ENCODE data around the gene UPK3BL2. TPM values are rescaled to one million over a fixed set of nuclear protein-coding genes. Genes with fewer than 3 reads are reported as not detected.
"Not testable (repeated sequence)": the region's sequence is repeated elsewhere in the genome, so short reads cannot be mapped to it uniquely, and the experiment has no call there.

The UPK3BL2 gene
- total RNA-seq, 1 donor from 2014 or later, result 19.2 TPM

DNA sequence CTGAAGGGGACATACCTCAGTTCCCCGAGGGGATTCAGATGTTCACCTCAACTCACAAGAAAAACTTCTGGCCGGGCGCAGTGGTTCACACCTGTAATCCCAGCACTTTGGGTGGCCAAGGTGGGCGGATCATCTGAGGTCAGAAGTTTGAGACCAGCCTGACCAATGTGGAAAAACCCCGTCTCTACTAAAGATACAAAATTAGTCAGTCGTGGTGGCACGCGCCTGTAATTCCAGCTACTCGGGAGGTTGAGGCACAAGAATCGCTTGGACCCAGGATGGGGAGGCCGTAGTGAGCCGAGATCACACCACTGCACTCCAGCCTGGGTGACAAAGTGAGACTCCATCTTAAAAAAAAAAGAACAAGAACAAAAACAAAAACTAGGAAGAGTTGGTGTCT is 1.8 kb upstream of the UPK3BL2 start:
- H3K9me3 Mint-ChIP-seq; intact Hi-C loops (cut with micrococcal nuclease); H3K4me3 Mint-ChIP-seq; H3K4me1 Mint-ChIP-seq; H3K27me3 Mint-ChIP-seq; H3K27ac Mint-ChIP-seq; H3K36me3 Mint-ChIP-seq (ENCODE audit: low read depth): not testable (repeated sequence)
- DNase-seq, result peak; percentile 3

DNA sequence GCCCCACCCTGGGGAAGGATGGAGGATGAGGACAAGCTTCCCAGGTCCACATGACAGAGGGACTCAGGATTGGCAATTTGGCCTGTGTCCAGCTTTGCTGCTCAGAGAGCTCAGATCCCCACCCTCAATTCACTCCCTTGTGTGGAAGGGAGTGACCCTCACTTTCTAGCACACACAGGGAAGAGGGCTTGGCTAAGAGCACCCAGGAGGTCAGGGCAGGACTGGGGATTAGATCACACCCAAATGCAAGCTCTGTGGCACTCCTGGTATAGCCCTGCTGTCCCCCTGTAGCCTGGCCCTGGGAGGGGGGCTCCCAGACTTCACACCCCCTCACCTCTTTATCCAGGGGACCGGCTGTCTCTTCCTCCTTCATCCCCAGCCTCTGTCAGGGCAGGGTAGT is 876 bp upstream of the UPK3BL2 start:
- H3K4me3 Mint-ChIP-seq; H3K27me3 Mint-ChIP-seq; H3K27ac Mint-ChIP-seq; H3K9me3 Mint-ChIP-seq; intact Hi-C loops (cut with micrococcal nuclease); H3K36me3 Mint-ChIP-seq (ENCODE audit: low read depth); H3K4me1 Mint-ChIP-seq; DNase-seq: not testable (repeated sequence)

DNA sequence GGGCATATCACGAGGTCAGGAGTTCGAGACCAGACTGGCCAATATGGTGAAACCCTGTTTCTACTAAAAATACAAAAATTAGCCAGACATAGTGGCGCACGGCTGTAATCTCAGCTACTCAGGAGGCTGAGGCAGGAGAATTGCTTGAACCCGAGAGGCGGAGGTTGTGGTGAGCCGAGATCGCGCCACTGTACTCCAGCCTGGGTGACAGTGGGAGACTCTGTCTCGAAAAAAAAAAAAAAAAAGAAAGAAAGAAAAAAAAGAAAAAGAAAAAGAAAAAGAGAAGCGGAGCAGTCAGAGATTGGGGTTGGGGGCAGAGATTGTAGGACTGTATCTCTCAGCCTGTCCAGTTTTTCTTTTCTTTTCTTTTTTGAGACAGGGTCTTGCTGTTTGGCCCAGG is 725 bp downstream of the UPK3BL2 start:
- not testable (repeated sequence) for H3K4me3 Mint-ChIP-seq
- DNase-seq, result peak; percentile 43

DNA sequence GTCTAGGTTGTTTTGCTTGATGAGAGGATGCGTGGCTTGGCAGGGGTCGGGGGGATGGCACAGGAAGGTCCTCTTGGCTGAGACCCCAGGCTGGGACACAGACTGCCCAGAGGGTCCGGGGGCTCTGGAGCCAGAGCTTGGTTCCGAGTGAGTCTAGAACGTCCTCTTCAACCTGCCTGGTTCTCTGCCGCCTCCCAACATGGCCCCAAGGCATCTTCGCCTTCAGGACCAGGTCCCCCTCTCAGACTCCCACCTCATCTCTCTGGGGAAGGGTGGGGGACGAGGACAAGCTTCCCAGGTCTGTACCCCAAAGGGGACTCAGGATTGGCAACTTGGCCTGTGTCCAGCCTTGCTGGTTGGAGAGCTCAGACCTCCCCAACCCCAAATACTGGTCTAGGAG is 1.4 kb downstream of the UPK3BL2 start:
- H3K27ac Mint-ChIP-seq; H3K4me1 Mint-ChIP-seq; H3K36me3 Mint-ChIP-seq (ENCODE audit: low read depth); intact Hi-C loops (cut with micrococcal nuclease); H3K9me3 Mint-ChIP-seq; H3K27me3 Mint-ChIP-seq; H3K4me3 Mint-ChIP-seq: not testable (repeated sequence)
- DNase-seq, result peak; percentile 34

More for the DNA sequence above, 725 bp downstream of the UPK3BL2 start:
- intact Hi-C loops (cut with micrococcal nuclease); H3K9me3 Mint-ChIP-seq; H3K27ac Mint-ChIP-seq; H3K4me1 Mint-ChIP-seq; H3K36me3 Mint-ChIP-seq (ENCODE audit: low read depth); H3K27me3 Mint-ChIP-seq: not testable (repeated sequence)

DNA sequence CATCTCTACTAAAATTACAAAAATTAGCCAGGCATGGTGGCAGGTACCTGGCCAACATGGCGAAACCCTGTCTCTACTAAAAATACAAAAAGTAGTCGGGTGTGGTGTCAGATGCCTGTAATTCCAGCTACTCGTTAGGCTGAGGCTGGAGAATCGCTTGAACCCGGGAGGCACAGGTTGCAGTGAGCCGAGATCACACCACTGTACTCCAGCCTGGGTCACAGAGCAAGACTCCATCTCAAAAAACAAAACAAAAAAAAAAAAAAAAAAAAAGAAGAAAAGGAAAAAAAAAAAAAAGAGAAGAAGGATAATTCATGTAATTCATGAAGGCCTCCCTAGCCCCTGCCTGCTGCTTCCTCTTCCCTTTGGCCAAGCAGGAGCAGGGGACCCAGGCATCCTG is 2.9 kb downstream of the UPK3BL2 start:
- H3K36me3 Mint-ChIP-seq (ENCODE audit: low read depth); H3K27me3 Mint-ChIP-seq; H3K4me1 Mint-ChIP-seq; intact Hi-C loops (cut with micrococcal nuclease); H3K9me3 Mint-ChIP-seq; H3K4me3 Mint-ChIP-seq; H3K27ac Mint-ChIP-seq: not testable (repeated sequence)
- DNase-seq, result peak; percentile 29

DNA sequence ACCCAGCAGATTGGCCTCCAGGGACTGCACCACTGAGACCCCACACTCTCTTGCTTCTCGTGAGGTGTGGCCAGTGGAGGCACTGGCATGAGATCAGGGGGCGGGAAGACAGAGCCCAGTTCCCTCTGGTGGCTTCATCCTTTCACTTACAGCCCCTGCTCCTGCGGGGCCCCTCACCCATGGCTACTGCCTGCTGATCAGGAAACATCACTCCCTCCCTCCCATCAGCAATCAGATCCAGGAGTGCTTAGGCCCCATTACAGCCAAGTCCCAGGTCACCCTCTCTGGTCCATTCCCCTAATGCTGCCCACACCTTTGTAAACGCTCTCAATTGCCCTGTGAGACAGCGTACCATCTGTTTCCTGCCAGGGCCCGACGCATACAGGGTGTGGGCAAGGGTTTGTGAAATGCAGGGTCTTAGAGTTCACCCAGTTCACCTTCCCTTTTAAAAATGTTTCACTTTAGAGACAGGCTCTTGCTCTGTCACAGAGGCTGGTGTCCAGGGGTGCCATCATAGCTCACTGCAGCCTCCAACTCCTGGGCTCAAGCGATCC is 8.4 kb downstream of the UPK3BL2 start:
- H3K27me3 Mint-ChIP-seq; H3K4me3 Mint-ChIP-seq; H3K27ac Mint-ChIP-seq; intact Hi-C loops (cut with micrococcal nuclease); H3K9me3 Mint-ChIP-seq; H3K4me1 Mint-ChIP-seq; H3K36me3 Mint-ChIP-seq (ENCODE audit: low read depth): not testable (repeated sequence)
- DNase-seq, result peak; percentile 51

DNA sequence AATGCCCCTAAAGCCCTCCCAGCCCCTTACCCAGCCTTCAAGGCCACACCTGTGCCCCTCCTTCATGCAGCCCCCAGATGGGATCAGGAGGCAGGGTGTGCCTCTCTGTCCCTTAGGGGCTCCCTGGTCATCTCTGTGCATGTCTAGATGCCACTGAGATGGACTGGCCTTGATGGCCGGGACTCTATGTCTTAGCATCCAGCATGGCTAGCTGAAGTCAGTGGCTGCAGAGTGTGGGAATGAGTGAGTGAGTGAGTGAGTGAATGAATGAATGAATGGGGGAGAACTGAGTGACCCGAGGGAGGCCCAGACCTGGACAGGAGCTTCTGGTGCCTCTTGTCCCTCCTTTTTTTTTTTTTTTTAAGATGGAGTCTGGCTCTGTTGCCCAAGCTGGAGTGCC is 11.4 kb downstream of the UPK3BL2 start:
- intact Hi-C loops (cut with micrococcal nuclease); H3K9me3 Mint-ChIP-seq; H3K4me3 Mint-ChIP-seq; H3K4me1 Mint-ChIP-seq; H3K27ac Mint-ChIP-seq; H3K36me3 Mint-ChIP-seq (ENCODE audit: low read depth); H3K27me3 Mint-ChIP-seq: not testable (repeated sequence)
- DNase-seq, result peak; percentile 47

DNA sequence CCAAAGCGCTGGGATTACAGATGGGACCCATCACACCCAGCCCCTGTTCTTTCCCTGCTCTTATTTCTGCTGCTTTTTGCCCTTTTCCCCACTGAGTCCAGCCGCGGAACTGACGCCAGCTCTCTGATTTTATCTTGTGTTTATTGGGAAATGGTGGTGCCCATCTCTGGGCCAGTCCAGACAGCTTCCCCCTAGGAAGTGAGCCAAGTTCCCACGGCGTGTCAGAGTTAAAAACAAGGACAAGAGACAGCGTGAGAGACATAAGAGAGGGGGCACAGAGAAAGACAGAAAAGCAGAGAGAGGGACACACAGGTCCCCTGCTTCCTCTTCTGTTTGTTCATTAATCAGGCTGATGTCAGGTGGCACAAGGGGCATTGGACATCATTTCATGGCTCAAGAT is 11.9 kb downstream of the UPK3BL2 start:
- intact Hi-C loops (cut with micrococcal nuclease); H3K36me3 Mint-ChIP-seq (ENCODE audit: low read depth); H3K27ac Mint-ChIP-seq; H3K27me3 Mint-ChIP-seq; H3K4me3 Mint-ChIP-seq; H3K4me1 Mint-ChIP-seq; H3K9me3 Mint-ChIP-seq: not testable (repeated sequence)
- peak; percentile 36 for DNase-seq

DNA sequence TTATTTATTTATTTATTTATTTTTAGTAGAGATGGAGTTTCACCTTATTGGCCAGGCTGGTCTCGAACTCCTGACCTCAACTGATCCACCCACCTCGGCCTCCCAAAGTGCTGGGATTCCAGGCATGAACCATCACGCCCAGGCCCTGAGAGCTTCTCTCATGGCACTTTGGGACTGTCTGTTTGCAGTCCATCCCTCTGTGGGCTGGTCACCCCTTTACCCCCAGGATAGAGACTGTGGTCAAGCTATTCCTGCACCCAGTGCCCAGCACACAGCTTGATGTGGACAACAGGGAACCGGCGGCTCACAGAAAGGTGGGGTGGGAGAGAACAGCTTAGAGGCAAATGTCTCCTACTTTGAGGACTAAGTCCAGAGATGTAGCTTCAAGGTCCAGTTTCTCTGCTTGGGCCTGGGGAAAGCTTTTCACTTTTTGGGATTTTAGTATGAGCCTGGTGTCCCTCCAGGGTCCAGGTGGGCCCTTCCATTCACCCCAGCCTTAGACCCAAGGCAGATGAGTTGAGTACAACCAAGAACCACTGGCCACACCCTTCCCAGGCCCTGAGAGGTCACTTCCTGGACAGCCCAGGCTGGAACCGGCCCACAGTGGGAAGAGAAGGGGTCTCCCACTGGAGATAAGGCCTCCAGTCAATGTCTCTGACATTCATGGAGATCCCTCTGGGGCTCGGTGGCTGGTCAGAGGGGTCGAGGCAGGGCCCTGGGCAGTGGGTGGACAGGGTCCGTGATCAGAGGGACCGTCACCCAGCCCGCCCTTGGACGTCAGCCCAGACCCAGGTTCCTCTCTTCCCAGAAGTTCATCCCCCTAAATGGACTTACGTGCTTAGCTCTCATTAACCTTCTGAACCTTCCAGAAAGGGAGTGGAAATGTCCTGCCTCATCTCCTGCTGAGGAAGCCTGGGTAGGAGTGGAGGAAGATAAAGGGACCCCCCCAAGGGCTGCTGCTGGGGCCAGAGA is 15.4 kb downstream of the UPK3BL2 start:
- H3K27me3 Mint-ChIP-seq; H3K27ac Mint-ChIP-seq; H3K9me3 Mint-ChIP-seq; H3K36me3 Mint-ChIP-seq (ENCODE audit: low read depth); H3K4me3 Mint-ChIP-seq; H3K4me1 Mint-ChIP-seq; intact Hi-C loops (cut with micrococcal nuclease): not testable (repeated sequence)
- peak; percentile 53 for DNase-seq

DNA sequence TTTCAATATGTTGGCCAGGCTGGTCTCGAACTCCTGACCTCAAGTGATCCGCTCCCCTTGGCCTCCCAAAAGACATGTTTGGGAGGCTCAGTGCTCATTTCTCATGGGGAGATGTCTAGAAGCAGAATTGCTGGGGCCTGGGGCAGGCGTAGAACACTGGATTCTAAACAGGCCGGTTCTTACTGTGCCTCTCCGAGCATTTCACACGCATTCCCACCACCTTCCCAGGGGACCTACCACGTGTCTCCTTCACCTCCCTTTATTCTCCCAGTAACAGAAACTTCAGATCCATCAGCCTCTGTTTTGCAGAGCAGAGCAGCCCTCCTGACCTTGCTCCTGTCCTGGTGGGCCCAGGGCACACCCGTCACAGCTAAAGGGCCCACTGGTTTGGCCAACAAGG is 16.3 kb downstream of the UPK3BL2 start:
- H3K27ac Mint-ChIP-seq; H3K4me3 Mint-ChIP-seq; H3K4me1 Mint-ChIP-seq; H3K36me3 Mint-ChIP-seq (ENCODE audit: low read depth); H3K27me3 Mint-ChIP-seq; intact Hi-C loops (cut with micrococcal nuclease); H3K9me3 Mint-ChIP-seq: not testable (repeated sequence)
- peak; percentile 33 for DNase-seq

DNA sequence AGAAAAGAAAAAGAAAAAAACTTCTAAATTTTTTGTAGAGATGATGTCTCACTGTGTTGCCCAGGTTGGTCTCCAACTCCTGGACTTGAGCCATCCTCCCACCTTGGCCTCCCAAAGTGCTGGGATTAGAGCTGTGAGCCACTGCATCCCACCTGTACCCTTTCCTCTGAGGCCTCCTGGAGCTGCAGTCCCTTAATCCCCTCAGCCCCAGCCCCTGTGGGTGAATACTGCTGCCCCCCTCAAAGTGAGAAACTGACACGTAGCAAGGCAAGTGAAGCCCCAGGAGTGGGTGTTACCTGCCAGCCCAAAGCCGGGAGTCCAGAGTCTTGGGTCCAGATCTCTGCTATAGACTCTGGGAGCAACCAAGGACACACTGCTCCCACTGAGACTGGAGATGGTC is 18.7 kb downstream of the UPK3BL2 start:
- H3K4me1 Mint-ChIP-seq; H3K36me3 Mint-ChIP-seq (ENCODE audit: low read depth); H3K27ac Mint-ChIP-seq; H3K4me3 Mint-ChIP-seq; intact Hi-C loops (cut with micrococcal nuclease); H3K9me3 Mint-ChIP-seq; H3K27me3 Mint-ChIP-seq: not testable (repeated sequence)
- DNase-seq, result peak; percentile 54

DNA sequence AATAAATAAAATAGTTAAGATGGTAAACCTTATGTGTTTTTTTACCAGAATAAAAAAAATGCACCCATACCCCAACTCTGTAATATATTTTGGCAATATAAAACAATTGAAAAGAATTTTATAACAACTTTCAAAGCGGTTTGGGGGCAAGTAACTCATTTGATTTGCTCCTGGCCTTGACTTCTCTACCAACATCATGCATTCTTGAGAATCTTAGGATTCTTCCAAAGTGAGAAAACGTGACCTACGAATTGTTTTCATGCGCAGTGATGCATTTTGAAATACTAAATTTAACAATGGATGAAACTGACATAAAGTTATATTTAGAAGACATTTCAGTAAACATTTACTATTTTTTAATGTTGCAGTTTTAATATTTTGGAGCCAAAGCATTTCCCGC is 22.7 kb downstream of the UPK3BL2 start:
- H3K27ac Mint-ChIP-seq; H3K9me3 Mint-ChIP-seq; intact Hi-C loops (cut with micrococcal nuclease): not testable (repeated sequence)

DNA sequence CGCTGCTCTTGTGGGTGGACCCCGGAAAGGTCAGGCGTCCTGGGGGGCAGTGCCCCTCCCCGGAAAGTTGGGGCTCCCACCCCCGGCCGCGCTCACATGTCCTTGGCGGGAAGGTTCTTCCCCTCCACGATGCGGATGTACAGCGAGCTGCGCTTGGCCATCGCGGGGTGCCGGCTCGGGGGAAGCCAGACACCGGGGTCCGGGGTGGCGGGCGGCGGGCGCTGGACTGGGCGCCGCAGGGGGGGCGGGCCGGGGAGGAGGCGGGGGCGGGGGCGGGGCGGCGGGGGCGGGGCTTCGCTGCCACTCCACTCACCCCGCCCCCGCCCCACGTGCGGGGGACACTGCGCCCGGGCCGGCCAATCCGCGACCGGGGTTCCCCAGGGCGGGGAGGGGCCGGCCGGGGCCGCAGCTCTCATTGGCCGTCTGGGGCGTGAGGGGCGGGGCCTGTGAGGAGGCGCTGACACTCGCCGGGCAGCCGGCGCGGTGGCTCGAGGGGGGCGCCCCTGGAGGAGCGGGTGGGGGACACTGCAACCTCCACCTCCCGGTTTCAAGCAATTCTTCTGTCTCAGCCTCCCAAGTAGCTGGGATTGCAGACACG is 25.8 kb downstream of the UPK3BL2 start, which contains the start of gene RASA4B:
Gene RASA4B (minus strand): TSS at position 228 of the 598 bp plus-strand sequence. CDS start 67 bp downstream, at position 161.
- H3K27me3 Mint-ChIP-seq; intact Hi-C loops (cut with micrococcal nuclease); H3K4me1 Mint-ChIP-seq; H3K36me3 Mint-ChIP-seq (ENCODE audit: low read depth); H3K9me3 Mint-ChIP-seq; H3K27ac Mint-ChIP-seq: not testable (repeated sequence)
- DNase-seq, result peak; percentile 57
- peak within 1 kb of the TSS; percentile 53 for H3K4me3 Mint-ChIP-seq

More for the DNA sequence above, 22.7 kb downstream of the UPK3BL2 start:
- H3K4me1 Mint-ChIP-seq; H3K27me3 Mint-ChIP-seq; H3K36me3 Mint-ChIP-seq (ENCODE audit: low read depth); H3K4me3 Mint-ChIP-seq: not testable (repeated sequence)
- peak; percentile 6 for DNase-seq

DNA sequence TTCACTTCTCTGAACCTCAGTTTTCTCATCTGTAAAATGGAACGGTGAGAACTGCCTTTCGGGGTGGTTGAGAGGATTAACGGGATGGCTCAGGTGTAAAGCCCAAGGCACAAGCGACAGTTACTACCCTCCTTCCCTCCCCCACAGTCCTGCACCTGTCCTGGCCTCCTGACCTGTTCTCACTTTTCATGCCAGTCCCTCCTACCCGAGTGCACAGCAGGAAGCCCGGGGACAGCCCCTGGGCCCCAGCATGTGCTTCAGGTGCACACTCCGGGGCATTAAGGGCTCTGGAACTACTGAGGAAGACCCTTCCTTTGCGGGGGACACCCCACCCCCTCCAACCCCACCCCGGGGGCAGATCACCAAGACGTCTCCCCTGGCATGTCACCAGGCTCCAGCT is 26.5 kb downstream of the UPK3BL2 start:
- H3K27me3 Mint-ChIP-seq; H3K4me3 Mint-ChIP-seq; intact Hi-C loops (cut with micrococcal nuclease); H3K4me1 Mint-ChIP-seq; DNase-seq; H3K36me3 Mint-ChIP-seq (ENCODE audit: low read depth); H3K27ac Mint-ChIP-seq; H3K9me3 Mint-ChIP-seq: not testable (repeated sequence)
